Measurements from ENCODE around the gene CYB5RL. TPM values are rescaled to one million over a fixed set of nuclear protein-coding genes. Genes with fewer than 3 reads are reported as not detected.

The CYB5RL gene
- total RNA-seq, 1 experiment from 2014 or later = 13.1 TPM

GRCh38 chr1:54176621-54177327, 23.1 kb downstream of the CYB5RL start (continued):
- TF ChIP-seq GTF2I (CRISPR knock-in tag; conservative IDR thresholded peaks at IDR 0.05) (no peak), JAZF1 (CRISPR knock-in tag; IDR thresholded peaks at IDR 0.05) (no peak), GABPB1 (CRISPR knock-in tag; IDR thresholded peaks at IDR 0.05) (no peak)

GRCh38 chr1:54174106-54174505, 25.7 kb downstream of the CYB5RL start:
- Mint-ChIP-seq H3K9me3 (no peaks in the 10 kb centered on the region), H3K27me3 (ENCODE audit: low read depth) (no peaks in the 10 kb centered on the region), H3K4me1 (no peaks in the 10 kb centered on the region), H3K36me3 (no peaks in the 10 kb centered on the region), H3K4me3 (no peak overlapping the region), H3K27ac (no peak overlapping the region)
- ChIA-PET POLR2A (no interaction called here), CTCF (interaction anchor here (3.2 to 4.1 kb wide), 2 partner anchors 7 to 52 kb away, joined by 18 to 23 read pairs; no protein-coding TSS in a partner anchor)
- DNase-seq (ENCODE audit: low spot score) (no peak), ATAC-seq (no peak)
- TF ChIP-seq E2F1 (CRISPR knock-in tag; IDR thresholded peaks at IDR 0.05) (no peak), NR1H2 (CRISPR knock-in tag; IDR thresholded peaks at IDR 0.05) (no peak), MLX (CRISPR knock-in tag; IDR thresholded peaks at IDR 0.05) (no peak), OVOL2 (CRISPR knock-in tag; IDR thresholded peaks at IDR 0.05; ENCODE audit: borderline replicate concordance) (no peak), MAX (CRISPR knock-in tag; IDR thresholded peaks at IDR 0.05) (no peak), CREB1 (CRISPR knock-in tag; IDR thresholded peaks at IDR 0.05) (no peak), ZNF512 (CRISPR knock-in tag; IDR thresholded peaks at IDR 0.05; ENCODE audit: borderline replicate concordance) (no peak), NFYB (CRISPR knock-in tag; conservative IDR thresholded peaks at IDR 0.05; ENCODE audit: low read depth) (no peak), NR3C1 (CRISPR knock-in tag; conservative IDR thresholded peaks at IDR 0.05; ENCODE audit: low read depth) (no peak), SP1 (CRISPR knock-in tag; conservative IDR thresholded peaks at IDR 0.05) (no peak), ZNF425 (CRISPR knock-in tag; conservative IDR thresholded peaks at IDR 0.05) (no peak), ZNF263 (CRISPR knock-in tag; IDR thresholded peaks at IDR 0.05; ENCODE audit: low read depth) (no peak), TEAD1 (CRISPR knock-in tag; IDR thresholded peaks at IDR 0.05) (no peak)

GRCh38 chr1:54173681-54174080, 26.1 kb downstream of the CYB5RL start:
- Mint-ChIP-seq H3K27ac (no peak overlapping the region), H3K9me3 (no peaks in the 10 kb centered on the region), H3K4me3 (no peak overlapping the region), H3K36me3 (no peaks in the 10 kb centered on the region), H3K27me3 (ENCODE audit: low read depth) (no peaks in the 10 kb centered on the region), H3K4me1 (no peaks in the 10 kb centered on the region)
- DNase-seq (ENCODE audit: low spot score) (no peak), ATAC-seq (no peak)
- CTCF ChIA-PET = interaction anchor here (3.2 to 4.1 kb wide), 2 partner anchors 8 to 52 kb away, joined by 18 to 23 read pairs; no protein-coding TSS in a partner anchor
- POLR2A ChIA-PET = no interaction called here
- TF ChIP-seq TEAD4 (CRISPR knock-in tag; IDR thresholded peaks at IDR 0.05) = no peak
- no peak for TF ChIP-seq TEAD1 (CRISPR knock-in tag; IDR thresholded peaks at IDR 0.05)
- no peak for TF ChIP-seq FOXP1 (CRISPR knock-in tag; IDR thresholded peaks at IDR 0.05; ENCODE audit: borderline replicate concordance)
- no peak for TF ChIP-seq ARID4B (CRISPR knock-in tag; IDR thresholded peaks at IDR 0.05; ENCODE audit: borderline replicate concordance)
- no peak for TF ChIP-seq PRRX2 (CRISPR knock-in tag; IDR thresholded peaks at IDR 0.05)
- TF ChIP-seq ETV6 (CRISPR knock-in tag; IDR thresholded peaks at IDR 0.05) = no peak
- no peak for TF ChIP-seq USF1 (CRISPR knock-in tag; IDR thresholded peaks at IDR 0.05)

Data from WTC11 (cell line).